HG03442 (cell line): ENCODE results near the gene ME3.

Experiments
- ATAC-seq: cut with Tn5 transposase; IDR thresholded peaks from one replicate; pipeline ENCODE4 v1.9.1; 2021; ENCODE audit warnings: mild to moderate bottlenecking, moderate library complexity; ENCODE audit not compliant: unreplicated experiment

ME3 gene

DNA sequence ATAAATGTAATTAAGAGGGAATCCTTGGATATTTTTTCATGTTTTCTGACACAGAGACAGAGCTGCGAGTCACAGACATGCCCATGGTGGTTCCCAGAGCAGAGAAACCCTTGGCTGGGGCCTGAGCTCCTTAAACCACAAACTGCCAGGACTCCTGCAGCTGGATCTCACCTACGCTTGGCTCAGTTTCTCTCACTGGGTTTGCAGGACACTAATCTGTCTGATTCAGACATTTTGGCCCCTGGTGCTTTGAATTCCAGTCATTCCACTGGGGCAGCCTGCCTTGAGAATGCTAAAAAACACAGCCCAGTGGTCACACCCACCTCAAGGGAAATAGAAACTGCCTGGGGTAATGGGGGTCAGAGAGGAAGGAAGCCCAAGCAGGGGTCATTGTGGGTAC lies 175.1 kb downstream of the ME3 start:
- ATAC-seq = no peak

DNA sequence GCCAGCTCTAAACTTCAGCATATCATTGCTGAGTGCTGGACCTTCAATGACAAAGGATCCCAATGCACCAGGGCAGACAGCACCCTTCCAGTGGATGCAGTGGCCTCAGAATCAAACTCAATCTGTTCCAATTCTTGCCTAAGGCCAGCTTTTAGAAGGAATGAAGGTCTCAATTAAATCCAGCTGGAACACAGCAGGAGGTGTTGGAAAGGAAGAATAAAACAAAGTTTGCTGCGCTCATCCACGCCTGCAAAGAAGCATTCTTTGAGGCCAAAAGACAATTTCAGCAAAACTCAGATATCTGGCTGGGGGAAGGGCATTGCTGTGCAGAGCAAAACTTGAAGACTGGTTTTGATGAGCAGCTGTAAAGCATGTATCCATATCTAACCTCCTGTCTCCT lies 177.1 kb downstream of the ME3 start:
- ATAC-seq = no peak

DNA sequence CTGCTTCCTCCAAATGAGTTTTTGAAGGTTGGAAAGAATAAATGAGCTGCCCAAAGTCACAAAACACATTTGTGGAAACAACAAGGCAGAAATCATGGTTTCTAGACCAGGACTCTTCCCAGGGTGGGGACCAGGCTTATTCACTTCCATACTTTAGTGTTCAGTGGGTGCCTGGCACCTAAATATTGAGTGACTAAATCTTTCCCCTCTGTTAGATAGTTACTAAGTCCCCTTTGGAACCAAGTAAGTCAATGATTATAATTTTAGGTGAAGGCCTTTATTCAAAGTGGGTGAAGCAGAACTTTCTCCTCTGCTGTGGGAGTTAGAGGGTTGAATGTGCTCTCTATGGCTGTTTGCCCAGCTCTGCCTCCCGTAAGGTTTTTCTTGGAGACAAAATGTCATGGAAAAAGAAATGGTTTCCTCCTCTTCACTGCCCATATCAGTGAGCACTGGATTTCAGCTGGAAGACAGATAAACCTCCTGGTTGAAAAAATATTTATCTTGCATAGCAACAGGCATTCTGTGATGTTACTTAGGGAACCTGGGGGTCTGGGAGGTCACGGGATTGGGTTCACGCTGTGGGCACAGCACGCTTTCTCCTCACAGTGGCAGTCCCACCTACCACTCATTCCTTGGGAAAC lies 179.9 kb downstream of the ME3 start:
- no peak for ATAC-seq

DNA sequence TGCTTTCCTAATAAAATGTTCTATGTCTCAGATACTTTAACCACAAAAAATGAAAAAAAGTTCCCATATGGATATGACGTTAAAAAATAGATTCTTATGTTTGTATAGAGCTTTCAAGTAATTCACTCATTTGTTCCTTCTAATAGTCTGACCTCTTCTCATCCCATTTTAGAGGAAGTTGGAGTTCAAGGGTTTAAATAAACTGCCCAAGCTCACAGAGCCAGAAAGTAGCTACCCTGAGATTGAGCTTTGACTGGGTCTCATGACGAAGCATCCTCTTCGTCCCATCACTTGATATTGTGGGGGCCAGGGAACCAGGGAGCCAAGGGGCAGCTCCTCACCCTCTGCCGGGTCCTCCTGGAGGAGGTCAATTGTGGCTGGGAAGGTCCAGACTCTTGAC lies 181.4 kb downstream of the ME3 start:
- ATAC-seq = no peak

DNA sequence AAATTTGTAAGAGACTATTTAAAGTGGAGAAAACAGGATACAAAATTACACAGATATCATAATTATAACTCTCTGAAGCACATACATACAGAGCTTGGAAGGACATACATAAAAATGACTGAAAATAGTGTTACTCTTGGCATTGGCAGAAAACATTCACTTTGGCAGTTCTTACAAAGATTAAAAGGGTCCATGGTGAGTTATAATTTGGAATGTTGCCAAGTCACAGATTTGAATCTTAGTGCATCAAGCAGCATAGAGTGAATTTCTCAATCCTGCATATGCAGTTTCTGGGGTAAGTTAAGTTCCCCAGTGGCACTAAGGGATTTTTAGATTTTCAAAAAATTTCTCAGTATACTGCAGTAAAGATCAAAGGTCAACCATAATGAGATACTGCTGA lies 181.8 kb downstream of the ME3 start:
- ATAC-seq = no peak

DNA sequence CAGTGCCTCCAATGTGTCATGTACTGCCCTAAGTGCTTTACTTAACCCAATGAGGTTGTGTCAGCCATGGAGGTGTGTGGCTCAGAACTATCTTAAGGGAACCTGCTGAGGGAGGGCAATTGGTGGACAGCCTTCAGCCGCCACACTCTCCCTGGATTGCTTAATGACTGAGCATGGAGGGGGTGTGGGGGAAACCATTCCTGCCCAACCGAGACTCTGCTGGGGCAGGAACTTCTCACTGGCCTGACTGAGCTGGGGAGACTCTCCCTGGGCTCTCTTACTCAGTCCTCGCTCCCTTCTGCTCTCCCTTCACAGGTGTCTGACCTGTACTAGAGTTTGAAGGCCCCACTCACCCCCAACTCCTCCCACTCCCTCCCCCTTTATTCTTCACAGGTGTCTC lies 183.0 kb downstream of the ME3 start:
- ATAC-seq = no peak

DNA sequence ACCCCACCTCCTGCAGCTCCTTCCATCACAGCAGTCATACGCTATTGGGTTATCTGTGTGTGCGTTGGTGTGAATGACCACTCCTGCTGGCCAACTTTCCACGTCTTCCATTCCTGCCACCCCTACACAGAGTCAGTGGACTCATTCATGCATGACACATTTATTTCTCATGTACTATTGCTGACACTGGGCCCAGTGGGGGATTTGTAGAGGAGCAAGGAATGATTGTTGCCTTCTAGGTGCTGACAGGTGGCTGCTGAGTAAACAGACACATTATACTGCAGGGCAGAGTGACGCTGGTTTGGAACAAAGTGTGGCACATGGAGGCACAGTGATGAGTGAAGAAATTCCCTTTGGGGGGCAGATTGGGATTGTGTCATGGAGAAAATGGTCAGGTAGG lies 183.9 kb downstream of the ME3 start:
- ATAC-seq = no peak

DNA sequence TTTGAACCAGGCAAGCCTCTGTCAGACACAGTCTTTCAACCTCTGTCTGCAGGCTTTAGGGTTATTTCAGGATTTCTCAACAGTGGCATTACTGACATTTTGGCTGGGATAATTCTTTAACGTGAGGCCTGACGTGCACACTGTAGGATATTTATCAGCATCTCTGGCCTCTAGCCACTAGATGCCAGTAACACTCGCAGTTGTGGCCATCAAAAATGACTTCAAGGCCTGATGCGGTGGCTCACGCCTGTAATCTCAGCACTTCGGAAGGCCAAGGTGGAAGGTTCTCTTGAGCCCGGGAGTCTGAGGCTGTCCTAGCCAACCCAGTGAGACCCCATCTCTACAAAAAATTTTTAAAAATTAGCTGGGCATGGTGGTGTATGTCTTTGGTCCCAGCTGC lies 184.7 kb downstream of the ME3 start:
- no peak for ATAC-seq

DNA sequence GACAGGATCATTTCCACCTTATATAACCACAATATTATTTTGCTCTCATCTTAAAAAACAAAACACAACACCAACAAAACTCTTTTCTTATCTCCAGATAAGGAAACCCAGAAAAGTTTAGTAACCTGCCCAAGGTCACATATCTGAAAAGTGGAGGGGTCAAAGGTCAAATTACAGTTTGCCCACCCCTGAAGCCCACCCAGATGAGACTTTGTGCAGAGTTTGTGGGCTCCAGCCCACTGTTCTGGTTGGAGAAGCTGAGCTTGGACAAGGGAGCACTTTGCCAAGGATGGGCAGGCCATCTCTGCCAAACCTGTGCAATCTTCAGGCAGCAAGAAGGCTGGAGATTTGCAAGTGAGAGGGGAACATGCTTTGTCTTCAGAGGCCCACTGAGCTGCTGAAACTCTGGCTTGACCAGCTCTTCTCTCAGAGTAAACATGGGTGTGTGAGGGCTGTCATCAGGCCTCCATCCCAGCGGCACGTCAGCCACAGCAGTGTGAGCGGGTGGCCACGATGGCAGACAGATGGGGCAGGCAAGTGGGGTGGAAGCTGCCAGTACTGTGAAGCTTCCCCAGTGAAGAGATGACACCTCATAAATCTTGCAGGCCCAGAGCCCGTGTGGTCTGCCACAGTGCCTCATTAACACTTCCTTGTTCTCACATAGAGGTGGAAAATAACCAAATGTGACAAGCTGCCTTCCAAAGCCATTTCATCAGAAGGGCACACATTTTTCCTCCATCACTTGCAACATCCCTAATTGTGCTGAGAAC lies 186.0 kb downstream of the ME3 start:
- ATAC-seq = no peak

DNA sequence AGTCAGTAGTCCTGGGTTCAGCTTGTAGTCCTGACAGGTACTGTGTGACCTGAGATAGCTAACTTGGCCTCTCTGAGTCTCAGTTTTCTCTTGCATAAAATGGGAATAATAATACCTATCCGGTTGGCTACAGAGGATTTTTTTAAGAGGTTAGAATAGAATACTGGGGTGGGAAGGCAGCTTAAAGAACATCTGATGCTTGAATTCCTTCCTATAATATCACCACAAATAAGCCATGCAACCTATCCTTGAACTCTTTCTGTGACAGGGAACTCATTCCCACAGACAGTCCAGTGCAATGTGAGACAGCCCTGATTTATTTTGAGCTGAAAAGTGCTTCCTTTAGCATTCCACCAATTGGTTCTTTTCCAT lies 187.6 kb downstream of the ME3 start:
- no peak for ATAC-seq

DNA sequence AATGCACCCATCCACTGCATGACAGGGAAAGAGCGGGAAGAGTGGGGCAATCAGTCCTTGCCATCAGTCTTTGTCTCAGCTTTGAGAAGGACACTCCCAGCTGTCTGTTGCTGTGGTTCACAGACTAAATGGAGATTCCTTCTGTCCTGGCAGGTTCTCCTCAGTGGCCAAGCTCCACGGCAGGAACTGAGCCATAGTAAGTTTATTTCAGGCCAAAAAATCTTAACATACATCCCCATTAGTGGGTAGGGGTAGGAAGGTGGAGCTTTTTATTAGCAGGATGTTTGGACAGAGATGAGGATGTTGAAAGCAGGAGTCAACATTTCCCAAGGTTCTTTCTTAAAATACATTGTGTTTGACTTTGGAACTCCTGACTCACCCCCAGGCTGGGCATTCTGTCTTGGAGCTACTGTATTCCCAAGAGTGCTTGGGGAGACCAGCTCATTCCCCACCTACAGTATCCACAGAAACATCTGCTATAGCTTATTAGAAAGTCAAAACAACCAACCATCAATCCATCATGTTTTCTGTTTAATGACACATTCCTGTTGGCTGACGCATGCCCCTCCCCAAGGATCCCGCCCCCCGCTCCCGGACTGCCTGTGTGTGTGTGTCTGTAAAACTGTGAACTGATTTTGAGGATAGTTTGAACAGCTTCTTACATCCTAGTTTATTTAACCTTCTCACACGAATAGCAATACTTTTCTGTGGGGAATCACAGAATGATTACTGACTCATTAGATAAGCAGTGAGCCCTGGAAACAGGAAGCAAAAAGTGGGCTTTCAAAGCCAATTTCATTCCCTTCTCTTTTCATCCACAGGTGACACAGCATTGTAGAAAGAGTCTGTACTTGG lies 188.2 kb downstream of the ME3 start:
- no peak for ATAC-seq

DNA sequence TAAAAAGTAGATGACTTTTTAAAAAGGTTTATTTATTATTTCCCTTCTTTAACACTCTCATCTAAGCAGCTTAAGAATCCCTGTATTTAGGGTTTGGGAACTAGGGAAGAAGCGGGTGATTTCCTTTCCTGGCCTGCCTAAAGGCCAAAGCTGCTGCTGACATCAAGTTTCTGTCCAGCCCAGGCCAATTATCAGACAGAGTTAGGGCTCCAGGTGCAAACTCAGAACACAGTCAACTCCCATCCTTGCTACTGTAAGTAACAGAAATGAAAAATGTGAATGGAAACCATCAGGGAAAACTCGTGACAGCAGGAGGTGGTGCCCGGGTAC lies 188.8 kb downstream of the ME3 start:
- no peak for ATAC-seq

DNA sequence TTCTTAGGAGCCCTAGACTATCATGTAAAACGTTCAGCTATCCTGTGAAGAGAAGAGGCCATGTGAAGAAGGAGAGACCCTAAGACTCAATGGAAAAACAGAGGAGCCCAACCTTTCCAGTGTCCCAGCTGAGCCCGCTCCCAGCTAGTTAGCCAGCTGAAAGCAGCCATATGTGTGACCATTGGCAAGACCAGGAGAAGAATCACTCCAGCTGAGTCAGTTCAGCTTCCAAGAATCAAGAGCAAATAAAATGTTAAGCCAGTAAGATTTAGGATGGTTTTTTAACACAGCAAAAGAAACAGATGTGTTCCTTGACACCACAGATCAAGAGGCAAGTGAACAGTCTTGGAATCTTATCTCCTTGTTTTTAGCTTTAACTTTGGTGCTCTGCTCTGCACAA lies 189.7 kb downstream of the ME3 start:
- no peak for ATAC-seq

DNA sequence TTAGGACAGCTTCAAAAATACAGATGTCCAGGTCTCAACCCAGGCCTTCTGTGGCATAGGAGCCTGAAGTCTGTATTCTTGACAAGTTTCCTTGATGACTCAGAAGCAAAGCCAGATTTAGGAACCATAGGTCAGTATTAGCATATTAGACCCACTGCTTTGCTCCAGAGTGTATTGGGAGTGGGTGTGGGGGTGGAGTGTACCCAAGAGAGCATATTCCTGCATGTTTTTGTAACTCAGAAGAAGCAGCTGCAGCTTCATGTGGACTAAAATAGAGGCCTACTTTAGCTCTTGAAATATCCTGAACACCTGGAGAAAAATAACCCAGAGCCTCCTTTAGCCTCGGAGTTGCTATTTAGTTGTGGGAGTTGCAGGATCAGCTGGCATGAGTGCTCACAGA lies 191.0 kb downstream of the ME3 start:
- no peak for ATAC-seq

DNA sequence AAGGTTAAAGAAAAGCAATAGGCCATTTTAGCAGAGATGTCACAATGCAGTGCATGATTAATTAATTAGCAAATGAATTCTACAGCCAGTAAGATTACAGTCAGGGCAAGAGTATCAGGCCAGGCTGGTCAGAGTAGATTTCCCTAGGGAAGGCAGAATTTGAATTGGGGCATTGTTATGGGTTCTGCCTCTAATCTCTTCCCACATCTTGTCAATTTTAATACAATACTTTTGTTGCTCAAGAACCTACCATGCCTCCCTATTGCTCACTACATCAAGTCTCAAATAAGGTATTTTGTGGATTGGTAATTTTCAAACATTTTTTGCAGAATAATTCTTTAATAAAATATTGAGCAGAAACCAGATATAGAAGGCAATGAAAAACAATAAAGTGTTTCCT lies 194.1 kb downstream of the ME3 start:
- ATAC-seq = no peak

DNA sequence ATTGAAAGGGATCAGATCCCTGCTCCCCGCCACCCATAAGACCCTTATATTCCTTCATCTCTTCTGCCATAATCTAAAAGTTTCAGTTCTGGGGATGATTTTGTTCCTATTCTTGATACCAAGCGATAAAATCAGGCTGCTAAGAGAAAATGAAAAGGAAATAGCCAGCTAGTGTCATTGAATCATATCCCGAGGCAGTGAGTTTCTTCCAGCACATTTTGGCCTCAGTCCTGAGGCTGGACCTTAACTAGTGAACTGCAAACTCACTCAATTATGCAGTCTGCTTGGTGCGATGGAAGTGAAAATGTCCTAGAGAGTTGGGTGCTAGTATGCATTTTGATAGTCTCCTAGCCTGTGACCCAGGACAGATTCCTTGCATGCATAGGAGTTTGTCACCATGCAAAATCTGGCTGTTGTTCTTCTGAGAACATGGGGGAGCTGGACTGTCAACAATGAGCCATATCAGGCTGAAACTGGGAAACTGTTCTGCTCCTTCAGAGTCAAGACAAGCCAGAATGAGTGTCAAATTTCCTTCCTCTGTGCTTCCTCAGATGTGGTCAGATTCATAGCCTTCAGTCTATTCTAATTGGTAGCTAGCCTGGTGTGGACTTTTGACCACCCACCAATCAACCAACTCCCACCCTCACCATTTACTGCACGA lies 194.8 kb downstream of the ME3 start:
- ATAC-seq = no peak

DNA sequence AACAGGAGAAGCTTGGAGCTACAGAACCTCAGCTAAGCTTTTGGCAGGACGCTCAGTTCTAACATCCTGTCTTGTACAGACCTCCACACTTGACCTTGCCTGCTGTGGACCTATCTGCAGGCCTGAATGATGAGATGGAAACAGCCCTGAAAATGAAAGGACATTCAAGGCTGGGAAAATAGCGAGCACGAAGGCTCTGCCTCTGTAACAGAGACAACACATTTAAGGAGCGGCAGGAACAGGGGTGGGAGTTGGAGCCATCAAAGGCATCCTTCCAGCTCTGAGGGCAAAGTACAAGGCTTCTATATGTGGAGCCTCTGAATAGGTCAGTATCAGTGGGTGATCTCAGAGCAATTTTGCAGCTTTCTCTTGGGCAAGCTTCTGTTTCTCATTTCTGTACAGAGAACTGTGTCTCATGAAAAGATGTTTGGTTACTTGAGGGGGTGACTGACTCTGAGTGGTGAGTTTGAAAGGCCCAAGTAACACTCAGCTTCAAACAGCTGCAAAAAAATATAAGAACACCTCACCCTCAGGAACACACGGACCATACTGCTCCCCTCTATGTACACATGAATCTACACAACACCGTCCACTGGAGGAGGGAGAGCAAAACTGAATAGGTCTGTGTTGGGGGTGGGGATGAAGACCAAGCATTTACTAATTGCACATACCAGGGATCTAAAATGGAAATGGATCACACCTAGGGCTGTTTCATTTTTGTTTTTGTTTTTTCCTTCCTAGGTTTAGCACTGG lies 196.1 kb downstream of the ME3 start:
- no peak for ATAC-seq

DNA sequence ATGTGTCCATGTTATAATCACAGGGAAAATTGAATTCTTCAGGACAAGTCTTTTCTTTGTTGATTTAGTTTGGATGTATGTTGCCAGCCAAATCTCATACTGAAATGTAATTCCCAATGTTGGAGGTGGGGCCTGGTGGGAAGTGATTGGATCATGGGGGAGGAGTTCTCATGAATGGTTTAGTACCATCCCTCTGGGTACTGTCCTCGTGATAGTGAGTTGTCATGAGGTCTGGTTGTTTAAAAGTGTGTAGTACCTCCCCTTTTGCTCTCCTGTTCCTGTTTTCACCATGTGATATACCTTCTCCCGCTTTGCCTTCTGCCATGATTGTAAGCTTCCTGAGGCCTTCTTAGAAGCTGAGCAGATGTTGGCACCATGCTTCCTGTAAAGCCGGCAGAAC lies 197.4 kb downstream of the ME3 start:
- no peak for ATAC-seq

DNA sequence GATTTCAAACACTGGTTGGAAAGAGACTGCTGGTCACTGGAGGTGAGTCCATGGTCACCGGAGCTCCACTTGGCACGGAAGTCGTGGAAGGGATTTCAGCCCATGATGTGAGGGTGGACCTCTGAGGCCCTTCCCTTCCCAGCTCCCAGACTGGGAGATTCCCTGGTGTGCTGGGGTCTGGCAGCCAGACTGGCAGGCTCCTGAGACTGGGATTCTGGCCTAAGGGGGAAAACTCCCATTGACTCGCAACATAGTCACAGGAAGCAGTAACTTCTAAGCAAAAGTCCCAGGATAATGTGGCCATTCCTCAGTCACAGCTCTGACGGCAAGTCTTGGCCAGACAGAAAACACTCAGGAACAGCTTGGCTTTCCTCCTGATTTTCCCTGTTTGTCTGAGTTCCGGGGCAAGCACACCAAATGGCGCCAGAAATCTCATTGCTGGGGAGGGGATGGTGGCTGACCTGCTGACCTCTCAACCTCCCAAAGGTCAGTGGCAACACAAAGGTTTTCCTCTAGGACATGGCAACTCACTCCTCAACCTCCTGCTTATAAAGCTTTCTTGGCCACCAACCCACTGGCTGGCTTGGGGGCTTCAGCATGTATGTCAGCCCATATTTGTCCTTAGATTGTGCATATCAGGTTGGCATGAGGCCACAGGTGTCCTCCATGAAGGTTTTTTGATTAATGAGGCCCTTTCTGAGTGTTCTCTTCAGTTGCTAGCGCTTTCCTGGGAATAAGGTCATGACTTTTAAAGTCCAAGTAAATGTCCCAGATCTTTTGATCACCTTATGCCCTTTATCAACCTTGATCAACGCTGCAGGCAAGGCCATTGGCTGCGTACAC lies 198.2 kb downstream of the ME3 start:
- no peak for ATAC-seq
